Measurements from ENCODE around the gene LAYN. TPM values are rescaled to one million over a fixed set of nuclear protein-coding genes. Genes with fewer than 3 reads are reported as not detected.

LAYN gene
- total and polyA plus RNA-seq, 2 of the 13 experiments (the other 11 are each of a cell fraction or from before 2014, with no cell fraction given), result 0.17 TPM; not detected in 1

GRCh38 chr11:111601979-111602864 is 61.7 kb downstream of the LAYN start, which contains the start of gene SIK2 (continued):
- TF ChIP-seq RERE (CRISPR knock-in tag; IDR thresholded peaks at IDR 0.05; ENCODE audit: low read depth) (peak; percentile 36; the same call in 1 of the 2 replicates), LBX2 (CRISPR knock-in tag; IDR thresholded peaks at IDR 0.05; ENCODE audit: borderline replicate concordance) (peak; percentile 51; the same call in 1 of the 2 replicates), ZNF7 (CRISPR knock-in tag; IDR thresholded peaks at IDR 0.05) (no peak), REXO4 (CRISPR knock-in tag; IDR thresholded peaks at IDR 0.05; ENCODE audit: borderline replicate concordance) (no peak), ZNF230 (CRISPR knock-in tag; IDR thresholded peaks at IDR 0.05) (no peak), PHF5A (CRISPR knock-in tag; IDR thresholded peaks at IDR 0.05; ENCODE audit: low read depth, unreplicated experiment) (peak; percentile 68), RNF219 (CRISPR knock-in tag; IDR thresholded peaks at IDR 0.05) (no peak), ZNF644 (CRISPR knock-in tag; IDR thresholded peaks at IDR 0.05; ENCODE audit: low read depth) (no peak), GATAD1 (CRISPR knock-in tag; IDR thresholded peaks at IDR 0.05) (peak; percentile 64), GPN1 (CRISPR knock-in tag; IDR thresholded peaks at IDR 0.05; ENCODE audit: borderline replicate concordance) (no peak; the same call in 1 of the 2 replicates), RBFOX2 (IDR thresholded peaks at IDR 0.05; ENCODE audit: low read depth, low read length) (peak; percentile 78), ZGPAT (CRISPR knock-in tag; IDR thresholded peaks at IDR 0.05) (peak; percentile 92), EED (CRISPR knock-in tag; IDR thresholded peaks at IDR 0.05) (0 out of 2 replicates have a peak, but pooled peaks have one; percentile 16), ZBTB4 (CRISPR knock-in tag; IDR thresholded peaks at IDR 0.05; ENCODE audit: borderline replicate concordance) (peak; percentile 72; the same call in 1 of the 2 replicates), ZNF709 (CRISPR knock-in tag; IDR thresholded peaks at IDR 0.05) (no peak)
